Measurements from ENCODE around the gene SNX32.

DNA sequence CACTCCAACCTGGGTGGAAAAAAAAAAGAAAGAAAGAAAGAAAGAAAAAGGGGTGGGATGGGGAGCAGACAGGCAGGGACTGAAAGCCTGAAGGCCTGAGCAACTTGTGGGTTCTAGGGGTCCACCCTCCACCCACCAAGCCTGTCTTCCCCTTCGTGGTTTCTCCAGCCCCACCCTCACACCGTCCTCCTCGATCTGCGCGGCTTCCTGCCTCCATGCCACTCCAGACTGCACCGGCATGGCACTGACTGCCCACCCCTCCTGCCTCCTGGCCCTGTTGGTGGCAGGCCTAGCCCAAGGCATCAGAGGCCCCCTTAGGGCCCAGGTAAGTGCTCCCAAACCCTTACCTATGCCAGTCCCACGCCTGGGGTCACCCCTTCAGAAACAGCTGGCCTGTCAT lies 45.9 kb downstream of the SNX32 start, which contains the start of gene CTSW:
- TF ChIP-seq, protein P1, sequence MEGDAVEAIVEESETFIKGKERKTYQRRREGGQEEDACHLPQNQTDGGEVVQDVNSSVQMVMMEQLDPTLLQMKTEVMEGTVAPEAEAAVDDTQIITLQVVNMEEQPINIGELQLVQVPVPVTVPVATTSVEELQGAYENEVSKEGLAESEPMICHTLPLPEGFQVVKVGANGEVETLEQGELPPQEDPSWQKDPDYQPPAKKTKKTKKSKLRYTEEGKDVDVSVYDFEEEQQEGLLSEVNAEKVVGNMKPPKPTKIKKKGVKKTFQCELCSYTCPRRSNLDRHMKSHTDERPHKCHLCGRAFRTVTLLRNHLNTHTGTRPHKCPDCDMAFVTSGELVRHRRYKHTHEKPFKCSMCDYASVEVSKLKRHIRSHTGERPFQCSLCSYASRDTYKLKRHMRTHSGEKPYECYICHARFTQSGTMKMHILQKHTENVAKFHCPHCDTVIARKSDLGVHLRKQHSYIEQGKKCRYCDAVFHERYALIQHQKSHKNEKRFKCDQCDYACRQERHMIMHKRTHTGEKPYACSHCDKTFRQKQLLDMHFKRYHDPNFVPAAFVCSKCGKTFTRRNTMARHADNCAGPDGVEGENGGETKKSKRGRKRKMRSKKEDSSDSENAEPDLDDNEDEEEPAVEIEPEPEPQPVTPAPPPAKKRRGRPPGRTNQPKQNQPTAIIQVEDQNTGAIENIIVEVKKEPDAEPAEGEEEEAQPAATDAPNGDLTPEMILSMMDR (IDR thresholded peaks at IDR 0.05; ENCODE audit: low read depth, low read length), result no peak
- no peak for TF ChIP-seq EZH2phosphoT487 (IDR thresholded peaks at IDR 0.05; ENCODE audit: low read depth)

All from OCI-LY3 (cell line).